ENCODE data around the gene C1GALT1. TPM values are rescaled to one million over a fixed set of nuclear protein-coding genes. Genes with fewer than 3 reads are reported as not detected.

The C1GALT1 gene
- total RNA-seq, 1 experiment from 2014 or later: 97.0 TPM

- CTCF ChIA-PET: no interaction called here
- TF ChIP-seq CTCF (IDR thresholded peaks at IDR 0.05; ENCODE audit: unreplicated experiment): no peak
- DNase-seq: no peak
- no peak overlapping the region for H3K27ac Mint-ChIP-seq (ENCODE audit: unreplicated experiment)
- H3K4me3 Mint-ChIP-seq (ENCODE audit: low read depth, unreplicated experiment): no peak overlapping the region
- peaks cover 11% of the 10 kb centered on the region for H3K36me3 Mint-ChIP-seq (ENCODE audit: insufficient read depth, unreplicated experiment)
- H3K27me3 Mint-ChIP-seq (ENCODE audit: unreplicated experiment): no peaks in the 10 kb centered on the region
- H3K4me1 Mint-ChIP-seq (ENCODE audit: low read depth, unreplicated experiment): peaks cover 7% of the 10 kb centered on the region
- no TSS peak for BruUV-seq (replicated peaks)
- peaks cover 3% of the 10 kb centered on the region for H3K9me3 Mint-ChIP-seq (ENCODE audit: low read depth, unreplicated experiment)
- intact Hi-C loops (cut with micrococcal nuclease; ENCODE audit: unreplicated experiment): no loop called here
These were observed 46.1 kb downstream of the C1GALT1 start for GRCh38 chr7:7228472-7228871.

DNA sequence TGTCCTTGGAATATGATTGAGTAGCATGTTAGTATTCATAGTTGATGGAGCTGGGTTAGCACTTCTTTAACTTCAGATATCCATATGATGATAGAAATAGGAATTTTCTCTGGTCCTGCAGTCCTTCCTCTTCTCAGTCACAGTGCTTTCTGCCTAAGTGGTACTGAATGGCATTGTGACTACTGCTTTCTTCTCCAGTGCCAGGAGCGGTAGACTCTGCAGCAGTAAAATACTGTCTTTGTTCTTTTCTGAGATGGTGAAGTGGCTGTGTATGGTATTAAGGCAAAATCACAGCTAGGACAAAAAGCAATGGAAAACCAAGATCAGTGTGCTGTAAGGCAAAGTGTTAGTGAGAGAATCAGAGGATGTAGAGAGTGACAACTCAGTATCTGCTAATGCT, 46.6 kb downstream of the C1GALT1 start:
- BruUV-seq (replicated peaks): no TSS peak
- TF ChIP-seq CTCF (IDR thresholded peaks at IDR 0.05; ENCODE audit: unreplicated experiment): no peak
- peaks cover 3% of the 10 kb centered on the region for H3K9me3 Mint-ChIP-seq (ENCODE audit: low read depth, unreplicated experiment)
- CTCF ChIA-PET: no interaction called here
- no peak overlapping the region for H3K27ac Mint-ChIP-seq (ENCODE audit: unreplicated experiment)
- no peaks in the 10 kb centered on the region for H3K27me3 Mint-ChIP-seq (ENCODE audit: unreplicated experiment)
- peaks cover 6% of the 10 kb centered on the region for H3K36me3 Mint-ChIP-seq (ENCODE audit: insufficient read depth, unreplicated experiment)
- H3K4me1 Mint-ChIP-seq (ENCODE audit: low read depth, unreplicated experiment): peaks cover 7% of the 10 kb centered on the region
- intact Hi-C loops (cut with micrococcal nuclease; ENCODE audit: unreplicated experiment): no loop called here
- H3K4me3 Mint-ChIP-seq (ENCODE audit: low read depth, unreplicated experiment): no peak overlapping the region
- DNase-seq: no peak

- TF ChIP-seq CTCF (IDR thresholded peaks at IDR 0.05; ENCODE audit: unreplicated experiment): no peak
- Mint-ChIP-seq H3K27ac (ENCODE audit: unreplicated experiment) (no peak overlapping the region), H3K36me3 (ENCODE audit: insufficient read depth, unreplicated experiment) (peaks cover 9% of the 10 kb centered on the region), H3K4me3 (ENCODE audit: low read depth, unreplicated experiment) (no peak overlapping the region), H3K4me1 (ENCODE audit: low read depth, unreplicated experiment) (peaks cover 18% of the 10 kb centered on the region), H3K27me3 (ENCODE audit: unreplicated experiment) (no peaks in the 10 kb centered on the region), H3K9me3 (ENCODE audit: low read depth, unreplicated experiment) (peaks cover 3% of the 10 kb centered on the region)
- intact Hi-C loops (cut with micrococcal nuclease; ENCODE audit: unreplicated experiment): no loop called here
- CTCF ChIA-PET: interaction anchor here (1.2 kb wide), 1 partner anchor 29 kb away, joined by 3 read pairs; no protein-coding TSS in a partner anchor
- no TSS peak for BruUV-seq (replicated peaks)
- no peak for DNase-seq
These were observed 48.7 kb downstream of the C1GALT1 start for GRCh38 chr7:7231000-7231399.

GRCh38 chr7:7231865-7232264, 49.5 kb downstream of the C1GALT1 start:
- DNase-seq: no peak
- CTCF ChIA-PET: interaction anchor here (1.2 kb wide), 1 partner anchor 30 kb away, joined by 3 read pairs; no protein-coding TSS in a partner anchor
- BruUV-seq (replicated peaks): no TSS peak
- intact Hi-C loops (cut with micrococcal nuclease; ENCODE audit: unreplicated experiment): no loop called here
- Mint-ChIP-seq H3K4me1 (ENCODE audit: low read depth, unreplicated experiment) (peaks cover 21% of the 10 kb centered on the region), H3K36me3 (ENCODE audit: insufficient read depth, unreplicated experiment) (peaks cover 9% of the 10 kb centered on the region), H3K9me3 (ENCODE audit: low read depth, unreplicated experiment) (peaks cover 3% of the 10 kb centered on the region), H3K4me3 (ENCODE audit: low read depth, unreplicated experiment) (no peak overlapping the region), H3K27me3 (ENCODE audit: unreplicated experiment) (no peaks in the 10 kb centered on the region), H3K27ac (ENCODE audit: unreplicated experiment) (no peak overlapping the region)
- TF ChIP-seq CTCF (IDR thresholded peaks at IDR 0.05; ENCODE audit: unreplicated experiment): no peak

Measured in Calu3 (cell line).